ENCODE results near the gene RILPL1.

Gene RILPL1

GRCh38 chr12:123475246-123475703 lies 58.2 kb downstream of the RILPL1 start:
- no peak for DNase-seq (ENCODE audit: extremely low spot score)
- ChIA-PET CTCF (no interaction called here), POLR2A (interaction anchor here (0.8 to 1.2 kb wide), 2 partner anchors 14 to 17 kb away, joined by 3 read pairs; partner anchors contain the start of gene SNRNP35)
- TF ChIP-seq NFRKB (IDR thresholded peaks at IDR 0.05) (no peak), PKNOX1 (IDR thresholded peaks at IDR 0.05) (no peak), FOXA1 (IDR thresholded peaks at IDR 0.05) (no peak), HDGF (IDR thresholded peaks at IDR 0.05; ENCODE audit: borderline replicate concordance) (no peak), ELF4 (IDR thresholded peaks at IDR 0.05) (no peak), CTBP1 (IDR thresholded peaks at IDR 0.05; ENCODE audit: borderline replicate concordance) (no peak), LEF1 (IDR thresholded peaks at IDR 0.05; ENCODE audit: borderline replicate concordance) (no peak), BHLHE40 (IDR thresholded peaks at IDR 0.05; ENCODE audit: borderline replicate concordance) (no peak), L3MBTL2 (conservative IDR thresholded peaks at IDR 0.05) (no peak), TARDBP (IDR thresholded peaks at IDR 0.05) (no peak), ARNT (IDR thresholded peaks at IDR 0.05) (no peak), ZNF384 (IDR thresholded peaks at IDR 0.05) (no peak), SUZ12 (IDR thresholded peaks at IDR 0.05) (no peak), SP1 (IDR thresholded peaks at IDR 0.05) (no peak), FOXM1 (IDR thresholded peaks at IDR 0.05; ENCODE audit: borderline replicate concordance) (no peak), FOXK2 (IDR thresholded peaks at IDR 0.05) (no peak)

- POLR2A ChIA-PET, result interaction anchor here (1.2 kb wide), 2 partner anchors 17 to 91 kb away, joined by 3 read pairs; partner anchors contain the start of genes KMT5A and SNRNP35
- CTCF ChIA-PET, result no interaction called here
- no peak for DNase-seq (ENCODE audit: extremely low spot score)
- TF ChIP-seq FOXK2 (IDR thresholded peaks at IDR 0.05), result no peak
- TF ChIP-seq NFRKB (IDR thresholded peaks at IDR 0.05), result no peak
Observed at GRCh38 chr12:123474485-123475245, 58.9 kb downstream of the RILPL1 start.

GRCh38 chr12:123472438-123472849 lies 61.1 kb downstream of the RILPL1 start:
- ChIA-PET POLR2A (interaction anchor here (0.6 kb wide), 1 partner anchor 24 kb away, joined by 3 read pairs; no protein-coding TSS in a partner anchor), CTCF (no interaction called here)
- TF ChIP-seq SUZ12 (IDR thresholded peaks at IDR 0.05) (no peak), ZNF384 (IDR thresholded peaks at IDR 0.05) (no peak), LEF1 (IDR thresholded peaks at IDR 0.05; ENCODE audit: borderline replicate concordance) (no peak), L3MBTL2 (conservative IDR thresholded peaks at IDR 0.05) (no peak), TARDBP (IDR thresholded peaks at IDR 0.05) (no peak), PKNOX1 (IDR thresholded peaks at IDR 0.05) (no peak), FOXK2 (IDR thresholded peaks at IDR 0.05) (no peak), BHLHE40 (IDR thresholded peaks at IDR 0.05; ENCODE audit: borderline replicate concordance) (no peak), NFRKB (IDR thresholded peaks at IDR 0.05) (no peak), CTBP1 (IDR thresholded peaks at IDR 0.05; ENCODE audit: borderline replicate concordance) (no peak), FOXA1 (IDR thresholded peaks at IDR 0.05) (no peak)

GRCh38 chr12:123471374-123472068 lies 62.0 kb downstream of the RILPL1 start:
- CTCF ChIA-PET, result no interaction called here
- TF ChIP-seq ARNT (IDR thresholded peaks at IDR 0.05), result no peak
- TF ChIP-seq TARDBP (IDR thresholded peaks at IDR 0.05), result no peak
- TF ChIP-seq FOXA1 (IDR thresholded peaks at IDR 0.05), result no peak
- TF ChIP-seq BHLHE40 (IDR thresholded peaks at IDR 0.05; ENCODE audit: borderline replicate concordance), result no peak
- TF ChIP-seq SP1 (IDR thresholded peaks at IDR 0.05), result no peak
- no peak for TF ChIP-seq ELF4 (IDR thresholded peaks at IDR 0.05)
- no peak for TF ChIP-seq FOXK2 (IDR thresholded peaks at IDR 0.05)
- TF ChIP-seq ZNF384 (IDR thresholded peaks at IDR 0.05), result no peak
- TF ChIP-seq HDGF (IDR thresholded peaks at IDR 0.05; ENCODE audit: borderline replicate concordance), result no peak
- DNase-seq (ENCODE audit: extremely low spot score), result no peak
- POLR2A ChIA-PET, result no interaction called here

More at GRCh38 chr12:123472438-123472849, 61.1 kb downstream of the RILPL1 start:
- no peak for DNase-seq (ENCODE audit: extremely low spot score)

- POLR2A ChIA-PET, result interaction anchor here (1.6 kb wide), 1 partner anchor 11 kb away, joined by 5 read pairs; the partner anchor contains the start of gene SNRNP35
- CTCF ChIA-PET, result no interaction called here
Observed at GRCh38 chr12:123469978-123470377, 63.5 kb downstream of the RILPL1 start.

More at GRCh38 chr12:123469978-123470377, 63.5 kb downstream of the RILPL1 start:
- TF ChIP-seq ARNT (IDR thresholded peaks at IDR 0.05) (no peak), L3MBTL2 (conservative IDR thresholded peaks at IDR 0.05) (no peak), PKNOX1 (IDR thresholded peaks at IDR 0.05) (no peak), HDGF (IDR thresholded peaks at IDR 0.05; ENCODE audit: borderline replicate concordance) (no peak), NFRKB (IDR thresholded peaks at IDR 0.05) (no peak), SP1 (IDR thresholded peaks at IDR 0.05) (no peak), CTBP1 (IDR thresholded peaks at IDR 0.05; ENCODE audit: borderline replicate concordance) (no peak), FOXM1 (IDR thresholded peaks at IDR 0.05; ENCODE audit: borderline replicate concordance) (no peak)
- no peak for DNase-seq (ENCODE audit: extremely low spot score)

Measured in HEK293T (cell line).